Prostate gland (tissue), 2 donors: ENCODE data around the gene PRSS48. TPM values are rescaled to one million over a fixed set of nuclear protein-coding genes. Genes with fewer than 3 reads are reported as not detected.
"Not testable (repeated sequence)": the region's sequence is repeated elsewhere in the genome, so short reads cannot be mapped to it uniquely, and the experiment has no call there.

Experiments used
- DNase-seq: peaks from one replicate; pipeline ENCODE4 v3.0.0-alpha.2; 2019; ENCODE audit warnings: low spot score
- H3K27ac ChIP-seq, 2 donors: fragments of 200-600 bp; sonication (generic); 2 replicates each; pipeline ENCODE4 v1.5.1; 2017 to 2019
- H3K27me3 ChIP-seq: fragments of 200-600 bp; sonication (generic); replicated peaks from 2 replicates; pipeline ENCODE4 v1.5.1; 2019; ENCODE audit not compliant: insufficient read depth
- H3K36me3 ChIP-seq, 2 donors: fragments of 200-600 bp; sonication (generic); 1 replicate in 1 of 2; 2 replicates in 1 of 2; pipeline versions ENCODE4 v1.5.1 to v1.8.1; 2017 to 2019
- H3K4me1 ChIP-seq: fragments of 200-600 bp; sonication (generic); replicated peaks from 2 replicates; pipeline ENCODE4 v1.5.1; 2019
- H3K4me3 ChIP-seq, 2 donors: fragments of 200-600 bp; sonication (generic); 2 replicates each; pipeline ENCODE4 v1.5.1; 2017 to 2019
- H3K9me3 ChIP-seq: fragments of 200-600 bp; sonication (generic); 2 replicates; pipeline ENCODE4 v1.5.1; 2017
- CTCF ChIP-seq, 4 experiments: fragments of 200-600 bp in 2 of 4; fragments of 450-650 bp in 2 of 4; sonication (generic) in 2 of 4; IDR thresholded peaks; 1 replicate in 3 of 4; 2 replicates in 1 of 4; pipeline ENCODE4 v1.5.1; 2016 to 2019; ENCODE audit warnings: antibody characterized with exemption in 4 of 4, mild to moderate bottlenecking in 2 of 4, moderate library complexity in 2 of 4
- POLR2A ChIP-seq: fragments of 450-650 bp; IDR thresholded peaks from one replicate; pipeline ENCODE4 v1.6.1; 2016; ENCODE audit warnings: antibody characterized with exemption, mild to moderate bottlenecking
- POLR2AphosphoS5 ChIP-seq: sonication (generic); formaldehyde crosslinking; IDR thresholded peaks from one replicate; pipeline ENCODE4 v1.6.1; 2017; ENCODE audit warnings: antibody characterized with exemption
- WGBS: methylation state at CpG from one replicate; pipeline ENCODE4 v1.1.5; 2018; 5-methylcytosine and 5-hydroxymethylcytosine counted together
- intact Hi-C: fragments of 100-400 bp; cut with DNase I; formaldehyde crosslinking; loops from one replicate; pipeline ENCODE4 v1.14.2; 2022
- total RNA-seq, 2 donors: library from RNA; depleted of rRNA; stranded (reverse); fragments of >200 nt; gene quantifications; one replicate each; pipeline ENCODE4 v1.1.0, GENCODE V29; 2016

Gene PRSS48
- total RNA-seq, 2 donors from 2014 or later, result not detected

DNA sequence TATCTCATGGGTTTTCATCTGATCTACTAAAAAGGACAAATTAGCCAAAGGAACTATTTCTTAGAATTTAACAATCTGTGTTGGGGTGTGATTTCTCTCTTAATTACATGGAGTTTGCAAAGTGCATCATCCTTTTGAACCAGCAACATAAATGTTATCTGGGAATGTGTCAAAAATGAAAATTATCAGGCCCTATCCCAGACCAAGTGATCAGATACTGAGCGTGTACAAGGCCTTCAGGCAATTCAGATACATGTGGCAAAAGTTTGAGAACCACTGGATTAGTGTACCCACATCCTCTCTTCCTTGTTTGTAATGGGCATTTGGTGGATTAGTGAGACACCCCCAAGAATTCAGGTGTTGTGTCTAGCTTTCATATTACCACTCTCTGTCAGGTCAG is 44.6 kb downstream of the PRSS48 start:
- intact Hi-C loops, result no loop called here
- H3K36me3 ChIP-seq, result no peaks in the 10 kb centered on the region
- no peak for DNase-seq
- WGBS, result 75% methylated on average over 1 of the region's 1 CpG
- peak overlapping the region in 1 of 2 donors; percentile 84 for H3K27ac ChIP-seq
- no peak overlapping the region for H3K4me3 ChIP-seq
- no peaks in the 10 kb centered on the region for H3K4me1 ChIP-seq
- H3K9me3 ChIP-seq, result no peaks in the 10 kb centered on the region
- H3K27me3 ChIP-seq, result no peaks in the 10 kb centered on the region
- no peak for TF ChIP-seq POLR2AphosphoS5
- no peak for TF ChIP-seq POLR2A
- no peak for TF ChIP-seq CTCF (IDR thresholded peaks at IDR 0.05)

GRCh38 chr4:151322161-151322560 is 45.2 kb downstream of the PRSS48 start:
- H3K9me3 ChIP-seq, H3K36me3 ChIP-seq, H3K4me3 ChIP-seq, DNase-seq, H3K27me3 ChIP-seq, H3K4me1 ChIP-seq, intact Hi-C loops: not testable (repeated sequence)
- WGBS, result 60% methylated on average over 4 of the region's 4 CpGs
- H3K27ac ChIP-seq, result peak overlapping the region in 1 of 2 donors; percentile 84

- peak; percentile 25 for DNase-seq
- intact Hi-C loops, result no loop called here
- H3K27me3 ChIP-seq, result no peaks in the 10 kb centered on the region
- no peaks in the 10 kb centered on the region for H3K9me3 ChIP-seq
- TF ChIP-seq POLR2A (no peak), POLR2AphosphoS5 (no peak), CTCF (IDR thresholded peaks at IDR 0.05) (no peak)
- H3K36me3 ChIP-seq, result no peaks in the 10 kb centered on the region
- H3K4me3 ChIP-seq, result no peak overlapping the region
- H3K27ac ChIP-seq, result peak overlapping the region; percentile 84 to 88
- H3K4me1 ChIP-seq, result no peaks in the 10 kb centered on the region
Measured at GRCh38 chr4:151322570-151322969, 45.6 kb downstream of the PRSS48 start.

DNA sequence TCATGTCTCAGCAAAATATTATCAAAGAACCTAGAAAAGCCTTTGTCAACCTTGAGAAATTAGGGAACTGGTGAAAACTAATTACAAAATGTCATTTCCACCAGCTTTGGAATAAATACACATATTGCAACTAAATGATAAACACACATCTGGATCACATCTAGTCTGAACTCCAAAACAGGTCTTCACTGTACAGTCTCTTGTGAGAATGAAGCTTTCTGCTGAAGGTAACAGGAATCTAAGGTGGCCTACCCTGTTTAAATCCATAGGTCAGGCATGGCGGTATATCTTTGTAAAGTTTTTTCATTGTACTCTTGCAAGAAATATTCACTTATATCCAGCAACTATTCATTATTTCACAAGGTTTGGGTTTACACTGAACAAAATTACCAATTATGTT is 46.7 kb downstream of the PRSS48 start:
- Histone ChIP-seq H3K9me3 (no peaks in the 10 kb centered on the region), H3K27me3 (no peaks in the 10 kb centered on the region), H3K36me3 (no peaks in the 10 kb centered on the region), H3K4me3 (peak overlapping the region in 1 of 2 donors; percentile 79), H3K4me1 (no peaks in the 10 kb centered on the region), H3K27ac (peak overlapping the region; percentile 84 to 88)
- intact Hi-C loops, result no loop called here
- DNase-seq, result no peak
- WGBS, result 84% methylated on average over 1 of the region's 1 CpG
- TF ChIP-seq CTCF (IDR thresholded peaks at IDR 0.05) (no peak), POLR2A (no peak), POLR2AphosphoS5 (no peak)

- Histone ChIP-seq H3K36me3 (no peaks in the 10 kb centered on the region), H3K4me3 (peak overlapping the region; percentile 67 to 79), H3K4me1 (no peaks in the 10 kb centered on the region), H3K9me3 (no peaks in the 10 kb centered on the region), H3K27me3 (no peaks in the 10 kb centered on the region), H3K27ac (peak overlapping the region; percentile 84 to 88)
- TF ChIP-seq POLR2AphosphoS5, result no peak
- TF ChIP-seq CTCF (IDR thresholded peaks at IDR 0.05), result no peak
- no peak for TF ChIP-seq POLR2A
- intact Hi-C loops, result no loop called here
- 11% methylated on average over 12 of the region's 12 CpGs for WGBS
- peak; percentile 5 for DNase-seq
Measured at GRCh38 chr4:151324124-151324751, 47.3 kb downstream of the PRSS48 start.
